ENCODE data around the gene ANO9.

DNA sequence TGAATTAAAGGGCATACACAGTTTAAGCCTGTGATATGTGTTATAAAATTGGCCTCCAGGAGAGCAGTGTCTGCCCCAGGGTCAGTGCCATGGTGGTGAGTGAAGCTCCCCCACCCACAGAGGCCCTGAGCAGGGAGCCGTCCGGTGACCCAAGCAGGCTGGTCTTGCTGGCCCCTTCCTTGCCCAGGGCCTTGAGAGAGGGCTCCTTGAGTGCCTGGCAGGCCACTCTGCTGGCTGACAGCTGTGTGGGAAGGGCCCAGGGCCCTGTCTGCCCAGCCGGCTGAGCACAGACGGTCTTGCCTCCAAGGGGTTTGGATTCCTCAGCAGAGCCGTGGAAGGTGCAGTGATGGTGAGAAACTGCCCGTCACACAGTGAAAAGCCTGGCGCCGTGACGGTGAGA is 34.1 kb upstream of the ANO9 start:
- TF ChIP-seq CTCF (IDR thresholded peaks at IDR 0.05; ENCODE audit: low read length), result no peak
- TF ChIP-seq EZH2 (optimal IDR thresholded peaks at IDR 0.05; ENCODE audit: low read depth, low read length), result no peak
- no peak for TF ChIP-seq EZH2phosphoT487 (IDR thresholded peaks at IDR 0.05; ENCODE audit: low read length)
